DOHH2 (cell line): Measurements from ENCODE around the gene NAV2.

Experiments
- H3F3A ChIP-seq: fragments of 200-600 bp; sonication (generic), shearing (Covaris generic); 2 replicates; pipeline ENCODE4 v1.6.0; 2016; ENCODE audit warnings: antibody characterized with exemption, mild to moderate bottlenecking; ENCODE audit not compliant: control insufficient read depth, insufficient read depth
- H3K27ac ChIP-seq: fragments of 200-600 bp; sonication (generic); 2 replicates; pipeline ENCODE4 v1.5.1; 2014; ENCODE audit warnings: low read depth, mild to moderate bottlenecking, low read length, moderate library complexity
- H3K27me3 ChIP-seq: fragments of 200-600 bp; sonication (generic); 2 replicates; pipeline ENCODE4 v1.6.1; 2014; ENCODE audit warnings: mild to moderate bottlenecking, low read length, mixed read lengths; ENCODE audit not compliant: control insufficient read depth
- H3K36me3 ChIP-seq: fragments of 200-600 bp; sonication (generic); 2 replicates; pipeline ENCODE4 v1.6.1; 2014; ENCODE audit warnings: mild to moderate bottlenecking, low read length, moderate library complexity, mixed read lengths; ENCODE audit not compliant: control insufficient read depth
- H3K4me1 ChIP-seq: fragments of 200-600 bp; sonication (generic); 2 replicates; pipeline ENCODE4 v1.6.1; 2014; ENCODE audit warnings: mild to moderate bottlenecking, low read length, mixed read lengths; ENCODE audit not compliant: control insufficient read depth
- H3K4me2 ChIP-seq: fragments of 200-600 bp; sonication (generic); 2 replicates; pipeline ENCODE4 v1.6.0; 2014; ENCODE audit warnings: mild to moderate bottlenecking, low read length, moderate library complexity
- H3K4me3 ChIP-seq: fragments of 200-600 bp; sonication (generic); 2 replicates; pipeline ENCODE4 v1.5.1; 2014; ENCODE audit warnings: mild to moderate bottlenecking, low read length, mixed read lengths
- H3K79me2 ChIP-seq: fragments of 200-600 bp; sonication (generic); 2 replicates; pipeline ENCODE4 v1.6.1; 2014; ENCODE audit warnings: mild to moderate bottlenecking, low read length, mixed read lengths; ENCODE audit not compliant: control insufficient read depth
- H3K9me2 ChIP-seq: fragments of 200-600 bp; sonication (generic); replicated peaks from 2 replicates; pipeline ENCODE4 v1.6.1; 2014; ENCODE audit warnings: mild to moderate bottlenecking, low read length, mixed read lengths; ENCODE audit not compliant: control insufficient read depth
- H3K9me3 ChIP-seq: fragments of 200-600 bp; sonication (generic); 2 replicates; pipeline ENCODE4 v1.6.1; 2014; ENCODE audit warnings: antibody characterized with exemption, low read length, mixed read lengths; ENCODE audit not compliant: control insufficient read depth, insufficient read depth
- H4K20me1 ChIP-seq: fragments of 200-600 bp; sonication (generic); 2 replicates; pipeline ENCODE4 v1.6.0; 2014; ENCODE audit warnings: low read depth, mild to moderate bottlenecking, antibody characterized with exemption, low read length, moderate library complexity; ENCODE audit not compliant: control insufficient read depth, insufficient read depth
- EZH2phosphoT487 ChIP-seq: fragments of 200-600 bp; sonication (generic); IDR thresholded peaks from 2 replicates; pipeline ENCODE4 v1.6.1; 2017; ENCODE audit warnings: borderline replicate concordance, mild to moderate bottlenecking, antibody characterized with exemption, low read length, moderate library complexity, mixed read lengths
- TF ChIP-seq, protein P1 (sequence below): fragments of 200-600 bp; sonication (generic); IDR thresholded peaks from one replicate; pipeline ENCODE4 v1.5.1; 2014; ENCODE audit warnings: antibody characterized with exemption, mild to moderate bottlenecking, low read depth, low read length; ENCODE audit not compliant: poor library complexity, severe bottlenecking

NAV2 gene

DNA sequence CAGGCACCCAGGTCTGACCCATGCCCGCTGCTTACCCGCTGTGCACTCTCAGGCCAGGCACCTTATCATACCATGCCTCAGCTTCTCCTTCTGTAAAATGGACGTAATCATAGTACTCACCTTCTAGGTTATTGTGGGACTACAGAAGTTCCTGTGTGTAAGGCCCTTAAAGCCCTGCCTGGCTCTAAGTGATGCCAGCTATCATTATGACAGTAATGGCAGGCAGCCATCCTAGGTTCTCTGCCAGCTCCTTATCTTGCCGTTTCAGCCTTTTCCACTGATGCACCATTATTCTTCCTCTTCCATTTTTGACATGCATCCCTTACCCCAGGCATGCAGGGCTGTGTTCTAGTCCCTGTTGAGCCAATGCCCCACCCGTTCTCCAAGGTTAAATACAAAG is 389.8 kb downstream of the NAV2 start:
- no peaks in the 10 kb centered on the region for H3F3A ChIP-seq
- no peak overlapping the region for H3K4me3 ChIP-seq
- no peak overlapping the region for H3K27ac ChIP-seq
- no peaks in the 10 kb centered on the region for H3K9me3 ChIP-seq
- TF ChIP-seq EZH2phosphoT487: no peak
- TF ChIP-seq, protein P1, sequence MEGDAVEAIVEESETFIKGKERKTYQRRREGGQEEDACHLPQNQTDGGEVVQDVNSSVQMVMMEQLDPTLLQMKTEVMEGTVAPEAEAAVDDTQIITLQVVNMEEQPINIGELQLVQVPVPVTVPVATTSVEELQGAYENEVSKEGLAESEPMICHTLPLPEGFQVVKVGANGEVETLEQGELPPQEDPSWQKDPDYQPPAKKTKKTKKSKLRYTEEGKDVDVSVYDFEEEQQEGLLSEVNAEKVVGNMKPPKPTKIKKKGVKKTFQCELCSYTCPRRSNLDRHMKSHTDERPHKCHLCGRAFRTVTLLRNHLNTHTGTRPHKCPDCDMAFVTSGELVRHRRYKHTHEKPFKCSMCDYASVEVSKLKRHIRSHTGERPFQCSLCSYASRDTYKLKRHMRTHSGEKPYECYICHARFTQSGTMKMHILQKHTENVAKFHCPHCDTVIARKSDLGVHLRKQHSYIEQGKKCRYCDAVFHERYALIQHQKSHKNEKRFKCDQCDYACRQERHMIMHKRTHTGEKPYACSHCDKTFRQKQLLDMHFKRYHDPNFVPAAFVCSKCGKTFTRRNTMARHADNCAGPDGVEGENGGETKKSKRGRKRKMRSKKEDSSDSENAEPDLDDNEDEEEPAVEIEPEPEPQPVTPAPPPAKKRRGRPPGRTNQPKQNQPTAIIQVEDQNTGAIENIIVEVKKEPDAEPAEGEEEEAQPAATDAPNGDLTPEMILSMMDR: no peak
- H3K4me1 ChIP-seq: no peaks in the 10 kb centered on the region
- H3K79me2 ChIP-seq: no peaks in the 10 kb centered on the region
- H3K36me3 ChIP-seq: no peaks in the 10 kb centered on the region
- H4K20me1 ChIP-seq: no peaks in the 10 kb centered on the region
- no peaks in the 10 kb centered on the region for H3K9me2 ChIP-seq
- no peak overlapping the region for H3K4me2 ChIP-seq
- no peaks in the 10 kb centered on the region for H3K27me3 ChIP-seq

GRCh38 chr11:20103281-20103680 is 390.6 kb downstream of the NAV2 start:
- Histone ChIP-seq H3K4me1 (no peaks in the 10 kb centered on the region), H3K27me3 (no peaks in the 10 kb centered on the region), H3K4me3 (no peak overlapping the region), H3K27ac (no peak overlapping the region), H3K79me2 (no peaks in the 10 kb centered on the region), H4K20me1 (no peaks in the 10 kb centered on the region), H3K4me2 (no peak overlapping the region), H3K36me3 (no peaks in the 10 kb centered on the region), H3K9me3 (no peaks in the 10 kb centered on the region), H3K9me2 (no peaks in the 10 kb centered on the region), H3F3A (no peaks in the 10 kb centered on the region)
- TF ChIP-seq, protein P1: no peak
- TF ChIP-seq EZH2phosphoT487: no peak

- no peaks in the 10 kb centered on the region for H3K9me2 ChIP-seq
- H3K4me3 ChIP-seq: no peak overlapping the region
- no peaks in the 10 kb centered on the region for H3K36me3 ChIP-seq
- no peaks in the 10 kb centered on the region for H4K20me1 ChIP-seq
- no peaks in the 10 kb centered on the region for H3K27me3 ChIP-seq
- H3F3A ChIP-seq: no peaks in the 10 kb centered on the region
- no peaks in the 10 kb centered on the region for H3K4me1 ChIP-seq
- no peaks in the 10 kb centered on the region for H3K79me2 ChIP-seq
- TF ChIP-seq, protein P1: no peak
- no peak for TF ChIP-seq EZH2phosphoT487
- H3K9me3 ChIP-seq: no peaks in the 10 kb centered on the region
- no peak overlapping the region for H3K4me2 ChIP-seq
- H3K27ac ChIP-seq: no peak overlapping the region
These were observed 392.8 kb downstream of the NAV2 start for GRCh38 chr11:20105427-20105826.
